Left lung (tissue), 10 donors: Measurements from ENCODE around the gene TNIP1. TPM values are rescaled to one million over a fixed set of nuclear protein-coding genes. Genes with fewer than 3 reads are reported as not detected.

Experiments used
- ATAC-seq: fragments of 200-7000 bp; cut with Tn5 transposase; one replicate; pipeline ENCODE4 v1.9.1; 2020; ENCODE audit warnings: moderate library complexity
- DNase-seq, 4 donors: peaks; one replicate each; pipeline ENCODE4 v3.0.0-alpha.2; 2013 to 2020
- H3K27ac ChIP-seq, 2 donors: fragments of 200-600 bp; sonication (generic) in 1 of 2; one replicate each; pipeline versions ENCODE4 v1.5.0 to v1.8.0; 2020 to 2021
- H3K27me3 ChIP-seq, 2 donors: fragments of 200-600 bp; sonication (generic) in 1 of 2; one replicate each; pipeline versions ENCODE4 v1.5.0 to v1.8.0; 2020 to 2021
- H3K36me3 ChIP-seq, 2 donors: fragments of 200-600 bp; sonication (generic) in 1 of 2; one replicate each; pipeline versions ENCODE4 v1.5.0 to v1.8.0; 2020 to 2021
- H3K4me1 ChIP-seq, 2 donors: fragments of 200-600 bp; one replicate each; pipeline ENCODE4 v1.8.0; 2021
- H3K4me3 ChIP-seq, 2 donors: fragments of 200-600 bp; sonication (generic) in 1 of 2; one replicate each; pipeline versions ENCODE4 v1.5.0 to v1.8.0; 2020 to 2021; ENCODE audit warnings: mild to moderate bottlenecking in 1 of 2
- H3K9me3 ChIP-seq, 2 donors: fragments of 200-600 bp; sonication (generic) in 1 of 2; one replicate each; pipeline versions ENCODE4 v1.5.0 to v1.8.0; 2020 to 2021
- intact Hi-C, 2 donors: fragments of 100-400 bp; cut with DNase I; formaldehyde crosslinking; loops; one replicate each; pipeline versions ENCODE4 v1.11.2 to v1.14.2; 2022
- polyA plus RNA-seq, 6 donors: library from polyadenylated mRNA; unstranded; fragments of 120-200 nt; gene quantifications; one replicate each; pipeline ENCODE4 v1.2.1, GENCODE V29; 2013; ENCODE audit not compliant: insufficient read length in 6 of 6
- total RNA-seq, 2 donors: library from RNA; stranded (reverse); fragmentation: NEBNext Ultra II Directional; extraction: Animal tissue kit (Norgen Biotek cat#: 25700); gene quantifications; one replicate each; pipeline ENCODE4 v1.2.1, GENCODE V29; 2021
- TF ChIP-seq, protein P1 (sequence below), 2 donors: fragments of 200-600 bp; sonication (generic) in 1 of 2; IDR thresholded peaks; one replicate each; pipeline versions ENCODE4 v1.5.0 to v1.8.0; 2021; ENCODE audit warnings: antibody characterized with exemption in 2 of 2
- donor health status: DM: no; HTN: yes; CAD: no.
- donor health status: DM: no; HTN: no; CAD: no.

Gene TNIP1
- total and polyA plus RNA-seq, 8 donors, result 82.3 to 133 (median 84.2) TPM

DNA sequence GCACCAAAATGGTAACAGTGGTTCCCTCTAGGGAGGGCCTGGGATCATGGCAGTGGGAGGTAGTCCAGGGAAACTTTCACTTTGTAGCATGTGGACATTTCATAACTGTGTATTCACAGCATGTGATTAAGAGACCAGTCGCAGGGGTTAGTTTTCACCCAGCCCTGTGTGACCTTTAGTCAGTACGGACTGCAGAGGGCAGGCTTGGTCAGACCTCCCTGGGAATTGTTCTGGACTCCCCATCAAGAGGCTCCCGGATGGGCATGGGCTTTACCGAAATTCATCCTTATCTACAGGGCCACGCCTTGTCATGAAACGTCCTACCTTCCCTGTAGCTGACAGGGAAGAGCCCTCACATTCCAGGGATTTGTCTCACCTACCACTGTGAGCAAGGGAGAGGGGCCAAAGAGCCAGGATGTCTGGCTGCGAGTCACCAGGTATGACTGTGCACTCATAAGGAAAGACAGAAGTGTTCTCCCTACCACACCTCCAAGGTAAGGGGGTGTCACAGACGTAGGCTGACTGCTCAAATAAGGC, 40.6 kb downstream of the TNIP1 start:
- Histone ChIP-seq H3K36me3 (peaks cover 0 to 100% of the 10 kb centered on the region in 2 donors), H3K27ac (peak overlapping the region; percentile 54 to 72), H3K4me1 (peaks cover 6 to 50% of the 10 kb centered on the region in 2 donors), H3K9me3 (no peaks in the 10 kb centered on the region), H3K4me3 (no peak overlapping the region), H3K27me3 (no peaks in the 10 kb centered on the region)
- TF ChIP-seq, protein P1, sequence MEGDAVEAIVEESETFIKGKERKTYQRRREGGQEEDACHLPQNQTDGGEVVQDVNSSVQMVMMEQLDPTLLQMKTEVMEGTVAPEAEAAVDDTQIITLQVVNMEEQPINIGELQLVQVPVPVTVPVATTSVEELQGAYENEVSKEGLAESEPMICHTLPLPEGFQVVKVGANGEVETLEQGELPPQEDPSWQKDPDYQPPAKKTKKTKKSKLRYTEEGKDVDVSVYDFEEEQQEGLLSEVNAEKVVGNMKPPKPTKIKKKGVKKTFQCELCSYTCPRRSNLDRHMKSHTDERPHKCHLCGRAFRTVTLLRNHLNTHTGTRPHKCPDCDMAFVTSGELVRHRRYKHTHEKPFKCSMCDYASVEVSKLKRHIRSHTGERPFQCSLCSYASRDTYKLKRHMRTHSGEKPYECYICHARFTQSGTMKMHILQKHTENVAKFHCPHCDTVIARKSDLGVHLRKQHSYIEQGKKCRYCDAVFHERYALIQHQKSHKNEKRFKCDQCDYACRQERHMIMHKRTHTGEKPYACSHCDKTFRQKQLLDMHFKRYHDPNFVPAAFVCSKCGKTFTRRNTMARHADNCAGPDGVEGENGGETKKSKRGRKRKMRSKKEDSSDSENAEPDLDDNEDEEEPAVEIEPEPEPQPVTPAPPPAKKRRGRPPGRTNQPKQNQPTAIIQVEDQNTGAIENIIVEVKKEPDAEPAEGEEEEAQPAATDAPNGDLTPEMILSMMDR (IDR thresholded peaks at IDR 0.05), result no peak
- intact Hi-C loops, result no loop called here
- peak; percentile 33 for ATAC-seq
- no peak for DNase-seq

DNA sequence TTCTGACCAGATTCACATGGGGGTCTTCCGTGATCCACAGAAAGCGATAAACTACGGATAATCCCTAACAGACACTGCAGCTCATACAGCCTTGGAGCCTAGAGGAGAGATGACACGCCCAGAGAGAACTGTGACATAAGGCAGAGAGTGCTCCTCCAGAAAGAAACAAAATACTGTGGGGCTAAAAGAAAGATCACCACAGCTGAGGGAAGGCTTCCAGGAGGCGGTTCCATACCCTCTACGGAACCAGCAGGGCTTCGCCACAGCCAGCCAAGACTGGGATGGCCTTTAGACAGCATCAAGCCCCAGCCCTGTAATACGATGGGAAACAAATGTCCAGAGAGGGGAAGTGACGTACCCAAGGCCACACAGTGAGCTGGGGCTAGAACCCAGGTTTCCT, 41.2 kb downstream of the TNIP1 start:
- Histone ChIP-seq H3K36me3 (peaks cover 0 to 100% of the 10 kb centered on the region in 2 donors), H3K4me1 (peaks cover 6 to 50% of the 10 kb centered on the region in 2 donors)

DNA sequence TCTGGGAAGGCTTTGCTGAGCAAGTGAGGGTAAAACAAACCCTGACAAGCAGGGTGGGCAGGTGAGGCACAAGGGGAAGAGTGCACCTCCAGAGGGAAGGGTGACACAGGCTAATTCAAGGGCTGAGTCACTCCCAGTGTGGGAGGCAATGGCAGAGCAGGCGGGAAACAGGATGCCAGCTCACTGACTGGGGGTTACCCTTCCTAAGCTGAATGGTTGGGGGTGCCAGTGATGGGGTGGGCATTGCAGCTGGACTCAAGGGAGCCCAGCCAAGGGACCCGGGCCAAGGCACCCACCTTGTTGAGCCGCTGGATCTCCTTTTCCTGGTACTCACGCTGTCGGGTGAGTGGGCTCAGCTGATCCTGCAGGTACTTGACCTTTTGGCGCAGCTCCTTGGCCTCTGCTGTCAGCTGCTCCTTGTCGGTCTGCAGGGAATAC, 42.0 kb downstream of the TNIP1 start:
- H3K9me3 ChIP-seq, result no peaks in the 10 kb centered on the region
- no peak for DNase-seq
- H3K27me3 ChIP-seq, result no peaks in the 10 kb centered on the region
- TF ChIP-seq, protein P1 (IDR thresholded peaks at IDR 0.05), result no peak
- H3K4me3 ChIP-seq, result no peak overlapping the region
- H3K4me1 ChIP-seq, result peaks cover 6 to 50% of the 10 kb centered on the region in 2 donors
- intact Hi-C loops, result no loop called here
- peak; percentile 13 for ATAC-seq
- H3K36me3 ChIP-seq, result peaks cover 0 to 100% of the 10 kb centered on the region in 2 donors
- H3K27ac ChIP-seq, result peak overlapping the region; percentile 54 to 72

More for the DNA sequence above, 41.2 kb downstream of the TNIP1 start:
- intact Hi-C loops, result no loop called here
- no peaks in the 10 kb centered on the region for H3K27me3 ChIP-seq
- no peak overlapping the region for H3K4me3 ChIP-seq
- ATAC-seq, result no peak
- DNase-seq, result no peak
- H3K27ac ChIP-seq, result peak overlapping the region; percentile 54 to 72
- H3K9me3 ChIP-seq, result no peaks in the 10 kb centered on the region
- TF ChIP-seq, protein P1 (IDR thresholded peaks at IDR 0.05), result no peak

DNA sequence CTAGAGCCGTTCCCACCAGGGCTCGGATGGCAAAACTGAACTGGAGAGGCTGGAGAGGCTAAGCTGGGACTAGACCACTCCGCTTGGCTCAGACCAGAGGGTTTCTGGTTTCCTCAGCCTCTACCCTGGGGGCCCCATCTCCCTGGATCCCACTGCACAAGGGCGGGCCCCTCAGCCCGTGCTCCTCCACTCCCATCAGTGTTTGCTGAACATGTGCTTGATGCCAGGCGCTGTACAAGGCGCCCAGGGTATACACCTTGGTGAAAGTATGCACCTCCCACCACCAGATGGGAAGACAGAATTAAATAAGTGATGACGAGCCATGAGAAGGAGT, 42.5 kb downstream of the TNIP1 start:
- no peaks in the 10 kb centered on the region for H3K9me3 ChIP-seq
- TF ChIP-seq, protein P1 (IDR thresholded peaks at IDR 0.05), result no peak
- H3K4me3 ChIP-seq, result no peak overlapping the region
- intact Hi-C loops, result no loop called here
- DNase-seq, result no peak
- no peak for ATAC-seq
- H3K27me3 ChIP-seq, result no peaks in the 10 kb centered on the region
- peaks cover 0 to 100% of the 10 kb centered on the region in 2 donors for H3K36me3 ChIP-seq
- H3K27ac ChIP-seq, result peak overlapping the region; percentile 54 to 72
- H3K4me1 ChIP-seq, result peaks cover 6 to 50% of the 10 kb centered on the region in 2 donors

DNA sequence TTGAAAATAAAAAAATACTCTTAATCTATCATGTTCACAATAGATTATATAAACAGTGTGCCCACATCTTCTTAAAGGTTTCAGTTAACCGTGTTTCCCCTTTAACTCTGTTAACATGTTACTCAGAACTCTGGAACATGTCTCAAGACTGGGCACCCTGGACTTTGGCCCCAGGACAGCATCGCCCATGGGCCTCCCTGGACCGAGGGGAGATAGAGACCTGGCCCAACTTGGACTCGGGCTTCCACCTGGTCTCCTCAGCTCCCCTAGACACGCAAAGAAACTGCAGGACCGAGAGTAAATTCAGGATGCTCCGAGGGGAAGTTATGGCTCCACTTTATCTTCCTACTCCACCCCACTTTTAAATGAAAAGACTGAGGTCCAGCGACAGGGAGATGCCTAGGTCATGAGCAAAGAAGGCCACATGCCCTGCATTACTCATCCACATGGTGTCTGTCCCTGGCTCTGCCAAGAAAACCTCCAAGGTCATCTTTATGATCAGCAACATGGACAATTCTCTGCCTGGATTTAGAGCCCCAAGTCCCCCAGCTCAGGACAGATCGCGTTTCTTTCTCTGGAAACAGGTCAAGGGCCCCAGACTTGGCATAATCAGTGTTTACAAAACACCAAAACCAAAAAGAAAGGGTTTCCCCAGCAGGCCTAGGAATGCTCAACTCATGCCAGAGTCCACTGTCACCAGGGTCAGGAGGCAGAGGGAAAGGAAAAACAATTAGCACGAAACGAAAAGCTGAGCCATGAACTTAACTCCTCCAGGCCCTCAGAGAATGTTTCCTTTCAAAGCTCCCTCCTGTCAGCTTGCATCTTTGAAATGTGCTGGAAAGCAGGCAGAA, 43.0 kb downstream of the TNIP1 start:
- peak overlapping the region; percentile 54 to 72 for H3K27ac ChIP-seq
- TF ChIP-seq, protein P1 (IDR thresholded peaks at IDR 0.05), result no peak
- H3K4me3 ChIP-seq, result no peak overlapping the region
- no peaks in the 10 kb centered on the region for H3K27me3 ChIP-seq
- H3K4me1 ChIP-seq, result peaks cover 6 to 50% of the 10 kb centered on the region in 2 donors
- H3K36me3 ChIP-seq, result peaks cover 0 to 100% of the 10 kb centered on the region in 2 donors
- intact Hi-C loops, result no loop called here
- H3K9me3 ChIP-seq, result no peaks in the 10 kb centered on the region
- ATAC-seq (peak; percentile 8), DNase-seq (peak in 2 of 4 donors; percentile 79 to 83)
